Retinal pigment epithelial cell (primary cell): Measurements from ENCODE around the gene NEGR1.

ENCODE experiments used
- DNase-seq: peaks from one replicate; pipeline ENCODE4 v3.0.0-alpha.2; 2010; ENCODE audit warnings: low read depth
- H3K4me3 ChIP-seq: 2 replicates; pipeline ENCODE4 v1.5.1; 2011; ENCODE audit warnings: mild to moderate bottlenecking, low read length, control low read depth, moderate library complexity
- CTCF ChIP-seq: conservative IDR thresholded peaks from 2 replicates; pipeline ENCODE4 v1.5.1; 2011; ENCODE audit warnings: low read depth, low read length, control low read depth, inconsistent platforms

Gene NEGR1

DNA sequence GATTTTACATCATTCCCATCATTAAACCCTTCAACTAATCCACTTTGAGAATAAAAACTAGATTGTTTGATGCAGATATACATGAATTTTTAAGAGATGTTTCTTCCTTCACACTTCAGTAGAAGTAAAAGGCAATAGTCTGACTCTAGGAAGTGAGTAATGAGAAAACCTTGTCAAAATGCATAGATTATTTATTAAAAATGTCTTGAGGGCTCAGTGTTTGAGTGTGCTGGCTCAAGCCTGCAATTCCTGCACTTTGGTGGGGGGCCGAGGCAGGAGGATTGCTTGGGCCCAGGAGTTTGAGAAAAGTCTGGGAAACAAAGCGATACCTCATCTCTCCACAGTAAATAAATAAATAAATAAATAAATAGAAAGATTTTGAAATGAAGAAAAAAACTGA lies 177.1 kb downstream of the NEGR1 start:
- H3K4me3 ChIP-seq = no peak overlapping the region
- no peak for DNase-seq
- no peak for TF ChIP-seq CTCF

- DNase-seq = no peak
- TF ChIP-seq CTCF = no peak
These were observed 180.3 kb downstream of the NEGR1 start for GRCh38 chr1:72101840-72102632.

DNA sequence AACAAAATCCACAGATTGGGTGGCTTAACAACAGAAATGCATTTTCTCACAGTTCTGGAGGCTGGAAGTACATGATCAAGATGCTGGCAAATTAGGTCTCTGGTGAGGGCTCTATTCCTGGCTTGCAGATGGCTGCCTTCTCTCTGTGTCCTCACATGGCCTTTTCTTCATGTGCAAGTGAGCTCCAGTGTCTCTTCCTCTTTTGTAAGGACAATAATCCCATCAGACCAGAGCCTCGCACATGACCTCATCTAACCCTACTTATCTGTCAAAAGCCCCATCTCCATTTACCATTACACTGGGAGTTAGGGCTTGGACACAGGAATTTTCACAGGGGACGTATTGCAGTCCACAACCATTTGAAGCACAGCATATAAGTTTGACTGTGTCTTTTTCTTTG lies 181.6 kb downstream of the NEGR1 start:
- DNase-seq = no peak
- H3K4me3 ChIP-seq = no peak overlapping the region
- TF ChIP-seq CTCF = no peak

More at GRCh38 chr1:72101840-72102632, 180.3 kb downstream of the NEGR1 start:
- no peak overlapping the region for H3K4me3 ChIP-seq

- no peak for TF ChIP-seq CTCF
- no peak for DNase-seq
- no peak overlapping the region for H3K4me3 ChIP-seq
These were observed 184.3 kb downstream of the NEGR1 start for GRCh38 chr1:72097851-72098570.

GRCh38 chr1:72094209-72094608 lies 188.1 kb downstream of the NEGR1 start:
- no peak for DNase-seq
- no peak for TF ChIP-seq CTCF
- no peak overlapping the region for H3K4me3 ChIP-seq

- no peak for DNase-seq
- H3K4me3 ChIP-seq = no peak overlapping the region
- no peak for TF ChIP-seq CTCF
These were observed 195.9 kb downstream of the NEGR1 start for GRCh38 chr1:72086394-72086793.

DNA sequence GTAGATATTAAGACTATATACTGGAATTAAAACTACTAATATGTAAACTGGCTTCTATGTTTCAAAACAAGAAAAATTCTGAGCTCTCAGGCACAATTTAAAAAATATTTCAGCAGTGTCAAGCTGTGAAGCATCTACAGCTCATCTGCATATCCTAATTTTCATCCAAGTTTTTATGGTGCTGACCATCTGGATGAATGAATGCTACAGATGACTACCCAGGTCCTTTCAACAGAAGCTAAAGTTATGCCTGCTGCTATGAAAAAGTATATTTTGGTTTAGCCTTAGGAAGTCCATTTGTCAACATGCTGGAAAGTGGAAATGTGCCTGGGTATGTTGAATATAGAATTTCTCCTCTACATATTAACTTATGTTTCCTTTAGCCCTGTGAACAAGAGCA lies 206.9 kb downstream of the NEGR1 start:
- no peak overlapping the region for H3K4me3 ChIP-seq
- no peak for DNase-seq
- no peak for TF ChIP-seq CTCF
